GM12801 (cell line): Measurements from ENCODE around the gene DDC.

Experiments used
- CTCF ChIP-seq: IDR thresholded peaks from one replicate; pipeline ENCODE4 v1.5.1; 2011; ENCODE audit warnings: control low read depth; ENCODE audit not compliant: insufficient read length; ENCODE audit errors: extremely low read depth

The DDC gene

GRCh38 chr7:50565559-50565916, 333 bp upstream of the DDC start:
- no peak for TF ChIP-seq CTCF

- no peak for TF ChIP-seq CTCF
Measured at GRCh38 chr7:50564171-50564570, 1.0 kb downstream of the DDC start.

- TF ChIP-seq CTCF: no peak
Measured at GRCh38 chr7:50562136-50562535, 3.1 kb downstream of the DDC start.

- no peak for TF ChIP-seq CTCF
Measured at GRCh38 chr7:50560865-50561351, 4.3 kb downstream of the DDC start.

- no peak for TF ChIP-seq CTCF
Measured at GRCh38 chr7:50559881-50560280, 5.3 kb downstream of the DDC start.

- no peak for TF ChIP-seq CTCF
Measured at GRCh38 chr7:50558294-50559053, 6.7 kb downstream of the DDC start.

GRCh38 chr7:50557099-50557498, 8.1 kb downstream of the DDC start:
- no peak for TF ChIP-seq CTCF
